ENCODE measurements around the gene SLC7A14. TPM values are rescaled to one million over a fixed set of nuclear protein-coding genes. Genes with fewer than 3 reads are reported as not detected.

Gene SLC7A14
- total and polyA plus RNA-seq, 2 of the 13 experiments (the other 11 are each of a cell fraction or from before 2014, with no cell fraction given), result not detected

DNA sequence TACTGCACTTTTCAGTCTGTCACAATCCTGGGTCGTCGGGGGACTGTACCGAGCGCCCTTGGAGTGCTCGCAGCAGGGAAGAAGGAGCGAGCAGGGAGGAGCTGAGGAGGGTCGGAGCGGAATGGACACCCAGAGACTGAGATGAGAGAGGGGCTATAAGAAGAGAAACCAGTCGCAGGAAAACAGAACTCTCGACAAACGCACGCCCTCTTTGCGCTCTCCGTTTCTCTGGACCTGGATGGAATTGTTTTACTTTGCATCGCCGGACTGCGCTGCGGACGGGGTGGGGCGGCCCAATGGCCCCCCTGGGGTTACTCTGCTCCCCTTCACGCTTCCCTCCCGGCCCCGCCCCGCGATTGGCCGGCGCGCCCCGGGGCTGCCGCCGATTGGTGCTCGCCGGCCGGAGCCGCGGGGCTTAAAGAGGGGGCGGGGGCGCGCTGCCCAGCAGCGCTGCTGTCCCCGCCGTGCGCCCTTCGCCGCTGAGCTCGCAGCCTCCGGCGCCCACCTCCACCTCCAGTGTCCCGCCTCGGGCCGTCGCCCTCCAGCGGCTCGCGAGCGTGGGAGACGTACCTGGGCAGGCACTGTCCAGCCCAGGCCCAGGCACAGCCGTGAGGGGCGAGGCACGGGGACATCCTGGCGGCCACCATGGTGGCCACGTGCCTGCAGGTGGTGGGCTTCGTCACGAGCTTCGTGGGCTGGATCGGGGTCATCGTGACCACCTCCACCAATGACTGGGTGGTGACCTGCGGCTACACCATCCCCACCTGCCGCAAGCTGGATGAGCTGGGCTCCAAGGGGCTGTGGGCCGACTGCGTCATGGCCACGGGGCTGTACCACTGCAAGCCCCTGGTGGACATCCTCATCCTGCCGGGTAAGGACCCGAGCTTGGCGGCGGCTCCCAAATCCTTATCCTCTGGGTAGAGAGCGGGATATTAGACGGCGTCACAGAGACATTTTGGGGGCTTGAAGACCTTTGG, 167.2 kb downstream of the SLC7A14 start, which contains the start of gene CLDN11 (continued):
- TF ChIP-seq, protein P1, sequence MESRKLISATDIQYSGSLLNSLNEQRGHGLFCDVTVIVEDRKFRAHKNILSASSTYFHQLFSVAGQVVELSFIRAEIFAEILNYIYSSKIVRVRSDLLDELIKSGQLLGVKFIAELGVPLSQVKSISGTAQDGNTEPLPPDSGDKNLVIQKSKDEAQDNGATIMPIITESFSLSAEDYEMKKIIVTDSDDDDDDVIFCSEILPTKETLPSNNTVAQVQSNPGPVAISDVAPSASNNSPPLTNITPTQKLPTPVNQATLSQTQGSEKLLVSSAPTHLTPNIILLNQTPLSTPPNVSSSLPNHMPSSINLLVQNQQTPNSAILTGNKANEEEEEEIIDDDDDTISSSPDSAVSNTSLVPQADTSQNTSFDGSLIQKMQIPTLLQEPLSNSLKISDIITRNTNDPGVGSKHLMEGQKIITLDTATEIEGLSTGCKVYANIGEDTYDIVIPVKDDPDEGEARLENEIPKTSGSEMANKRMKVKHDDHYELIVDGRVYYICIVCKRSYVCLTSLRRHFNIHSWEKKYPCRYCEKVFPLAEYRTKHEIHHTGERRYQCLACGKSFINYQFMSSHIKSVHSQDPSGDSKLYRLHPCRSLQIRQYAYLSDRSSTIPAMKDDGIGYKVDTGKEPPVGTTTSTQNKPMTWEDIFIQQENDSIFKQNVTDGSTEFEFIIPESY (CRISPR knock-in tag; IDR thresholded peaks at IDR 0.05), result peak; percentile 73; the same call in 1 of the 2 replicates
- TF ChIP-seq NONO (IDR thresholded peaks at IDR 0.05), result no peak
- TF ChIP-seq NONO (CRISPR knock-in tag; conservative IDR thresholded peaks at IDR 0.05), result no peak
- no peak for TF ChIP-seq REPIN1 (CRISPR knock-in tag; IDR thresholded peaks at IDR 0.05; ENCODE audit: borderline replicate concordance, low read depth)
- TF ChIP-seq, protein P2, sequence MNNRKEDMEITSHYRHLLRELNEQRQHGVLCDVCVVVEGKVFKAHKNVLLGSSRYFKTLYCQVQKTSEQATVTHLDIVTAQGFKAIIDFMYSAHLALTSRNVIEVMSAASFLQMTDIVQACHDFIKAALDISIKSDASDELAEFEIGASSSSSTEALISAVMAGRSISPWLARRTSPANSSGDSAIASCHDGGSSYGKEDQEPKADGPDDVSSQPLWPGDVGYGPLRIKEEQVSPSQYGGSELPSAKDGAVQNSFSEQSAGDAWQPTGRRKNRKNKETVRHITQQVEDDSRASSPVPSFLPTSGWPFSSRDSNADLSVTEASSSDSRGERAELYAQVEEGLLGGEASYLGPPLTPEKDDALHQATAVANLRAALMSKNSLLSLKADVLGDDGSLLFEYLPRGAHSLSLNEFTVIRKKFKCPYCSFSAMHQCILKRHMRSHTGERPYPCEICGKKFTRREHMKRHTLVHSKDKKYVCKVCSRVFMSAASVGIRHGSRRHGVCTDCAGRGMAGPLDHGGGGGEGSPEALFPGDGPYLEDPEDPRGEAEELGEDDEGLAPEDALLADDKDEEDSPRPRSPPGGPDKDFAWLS (CRISPR knock-in tag; IDR thresholded peaks at IDR 0.05; ENCODE audit: borderline replicate concordance), result no peak
- no peak for TF ChIP-seq PTBP1 (IDR thresholded peaks at IDR 0.05; ENCODE audit: low read depth, low read length, poor library complexity, severe bottlenecking)
- peak; percentile 62 for TF ChIP-seq ZNF777 (CRISPR knock-in tag; IDR thresholded peaks at IDR 0.05)
- no peak for TF ChIP-seq RNF2 (conservative IDR thresholded peaks at IDR 0.05; ENCODE audit: low read depth)
- TF ChIP-seq, protein P3, sequence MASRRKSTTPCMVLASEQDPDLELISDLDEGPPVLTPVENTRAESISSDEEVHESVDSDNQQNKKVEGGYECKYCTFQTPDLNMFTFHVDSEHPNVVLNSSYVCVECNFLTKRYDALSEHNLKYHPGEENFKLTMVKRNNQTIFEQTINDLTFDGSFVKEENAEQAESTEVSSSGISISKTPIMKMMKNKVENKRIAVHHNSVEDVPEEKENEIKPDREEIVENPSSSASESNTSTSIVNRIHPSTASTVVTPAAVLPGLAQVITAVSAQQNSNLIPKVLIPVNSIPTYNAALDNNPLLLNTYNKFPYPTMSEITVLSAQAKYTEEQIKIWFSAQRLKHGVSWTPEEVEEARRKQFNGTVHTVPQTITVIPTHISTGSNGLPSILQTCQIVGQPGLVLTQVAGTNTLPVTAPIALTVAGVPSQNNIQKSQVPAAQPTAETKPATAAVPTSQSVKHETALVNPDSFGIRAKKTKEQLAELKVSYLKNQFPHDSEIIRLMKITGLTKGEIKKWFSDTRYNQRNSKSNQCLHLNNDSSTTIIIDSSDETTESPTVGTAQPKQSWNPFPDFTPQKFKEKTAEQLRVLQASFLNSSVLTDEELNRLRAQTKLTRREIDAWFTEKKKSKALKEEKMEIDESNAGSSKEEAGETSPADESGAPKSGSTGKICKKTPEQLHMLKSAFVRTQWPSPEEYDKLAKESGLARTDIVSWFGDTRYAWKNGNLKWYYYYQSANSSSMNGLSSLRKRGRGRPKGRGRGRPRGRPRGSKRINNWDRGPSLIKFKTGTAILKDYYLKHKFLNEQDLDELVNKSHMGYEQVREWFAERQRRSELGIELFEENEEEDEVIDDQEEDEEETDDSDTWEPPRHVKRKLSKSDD (CRISPR knock-in tag; IDR thresholded peaks at IDR 0.05; ENCODE audit: low read depth), result no peak
- TF ChIP-seq, protein P4, sequence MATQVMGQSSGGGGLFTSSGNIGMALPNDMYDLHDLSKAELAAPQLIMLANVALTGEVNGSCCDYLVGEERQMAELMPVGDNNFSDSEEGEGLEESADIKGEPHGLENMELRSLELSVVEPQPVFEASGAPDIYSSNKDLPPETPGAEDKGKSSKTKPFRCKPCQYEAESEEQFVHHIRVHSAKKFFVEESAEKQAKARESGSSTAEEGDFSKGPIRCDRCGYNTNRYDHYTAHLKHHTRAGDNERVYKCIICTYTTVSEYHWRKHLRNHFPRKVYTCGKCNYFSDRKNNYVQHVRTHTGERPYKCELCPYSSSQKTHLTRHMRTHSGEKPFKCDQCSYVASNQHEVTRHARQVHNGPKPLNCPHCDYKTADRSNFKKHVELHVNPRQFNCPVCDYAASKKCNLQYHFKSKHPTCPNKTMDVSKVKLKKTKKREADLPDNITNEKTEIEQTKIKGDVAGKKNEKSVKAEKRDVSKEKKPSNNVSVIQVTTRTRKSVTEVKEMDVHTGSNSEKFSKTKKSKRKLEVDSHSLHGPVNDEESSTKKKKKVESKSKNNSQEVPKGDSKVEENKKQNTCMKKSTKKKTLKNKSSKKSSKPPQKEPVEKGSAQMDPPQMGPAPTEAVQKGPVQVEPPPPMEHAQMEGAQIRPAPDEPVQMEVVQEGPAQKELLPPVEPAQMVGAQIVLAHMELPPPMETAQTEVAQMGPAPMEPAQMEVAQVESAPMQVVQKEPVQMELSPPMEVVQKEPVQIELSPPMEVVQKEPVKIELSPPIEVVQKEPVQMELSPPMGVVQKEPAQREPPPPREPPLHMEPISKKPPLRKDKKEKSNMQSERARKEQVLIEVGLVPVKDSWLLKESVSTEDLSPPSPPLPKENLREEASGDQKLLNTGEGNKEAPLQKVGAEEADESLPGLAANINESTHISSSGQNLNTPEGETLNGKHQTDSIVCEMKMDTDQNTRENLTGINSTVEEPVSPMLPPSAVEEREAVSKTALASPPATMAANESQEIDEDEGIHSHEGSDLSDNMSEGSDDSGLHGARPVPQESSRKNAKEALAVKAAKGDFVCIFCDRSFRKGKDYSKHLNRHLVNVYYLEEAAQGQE (IDR thresholded peaks at IDR 0.05; ENCODE audit: borderline replicate concordance in 1 of 2, low read depth in 1 of 2, low read length in 2 of 2), result no peak
- no peak for TF ChIP-seq SMC3 (IDR thresholded peaks at IDR 0.05; ENCODE audit: low read length)
- TF ChIP-seq, protein P5, sequence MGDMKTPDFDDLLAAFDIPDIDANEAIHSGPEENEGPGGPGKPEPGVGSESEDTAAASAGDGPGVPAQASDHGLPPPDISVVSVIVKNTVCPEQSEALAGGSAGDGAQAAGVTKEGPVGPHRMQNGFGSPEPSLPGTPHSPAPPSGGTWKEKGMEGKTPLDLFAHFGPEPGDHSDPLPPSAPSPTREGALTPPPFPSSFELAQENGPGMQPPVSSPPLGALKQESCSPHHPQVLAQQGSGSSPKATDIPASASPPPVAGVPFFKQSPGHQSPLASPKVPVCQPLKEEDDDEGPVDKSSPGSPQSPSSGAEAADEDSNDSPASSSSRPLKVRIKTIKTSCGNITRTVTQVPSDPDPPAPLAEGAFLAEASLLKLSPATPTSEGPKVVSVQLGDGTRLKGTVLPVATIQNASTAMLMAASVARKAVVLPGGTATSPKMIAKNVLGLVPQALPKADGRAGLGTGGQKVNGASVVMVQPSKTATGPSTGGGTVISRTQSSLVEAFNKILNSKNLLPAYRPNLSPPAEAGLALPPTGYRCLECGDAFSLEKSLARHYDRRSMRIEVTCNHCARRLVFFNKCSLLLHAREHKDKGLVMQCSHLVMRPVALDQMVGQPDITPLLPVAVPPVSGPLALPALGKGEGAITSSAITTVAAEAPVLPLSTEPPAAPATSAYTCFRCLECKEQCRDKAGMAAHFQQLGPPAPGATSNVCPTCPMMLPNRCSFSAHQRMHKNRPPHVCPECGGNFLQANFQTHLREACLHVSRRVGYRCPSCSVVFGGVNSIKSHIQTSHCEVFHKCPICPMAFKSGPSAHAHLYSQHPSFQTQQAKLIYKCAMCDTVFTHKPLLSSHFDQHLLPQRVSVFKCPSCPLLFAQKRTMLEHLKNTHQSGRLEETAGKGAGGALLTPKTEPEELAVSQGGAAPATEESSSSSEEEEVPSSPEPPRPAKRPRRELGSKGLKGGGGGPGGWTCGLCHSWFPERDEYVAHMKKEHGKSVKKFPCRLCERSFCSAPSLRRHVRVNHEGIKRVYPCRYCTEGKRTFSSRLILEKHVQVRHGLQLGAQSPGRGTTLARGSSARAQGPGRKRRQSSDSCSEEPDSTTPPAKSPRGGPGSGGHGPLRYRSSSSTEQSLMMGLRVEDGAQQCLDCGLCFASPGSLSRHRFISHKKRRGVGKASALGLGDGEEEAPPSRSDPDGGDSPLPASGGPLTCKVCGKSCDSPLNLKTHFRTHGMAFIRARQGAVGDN (CRISPR knock-in tag; IDR thresholded peaks at IDR 0.05), result peak; percentile 79
